CD4-positive, alpha-beta T cell treated with Interferon gamma for 1 hour (primary cell): ENCODE measurements around the gene DIDO1.

Source experiments
- DNase-seq: peaks from one replicate; pipeline ENCODE4 v3.0.0-alpha.2; 2020

The DIDO1 gene

DNA sequence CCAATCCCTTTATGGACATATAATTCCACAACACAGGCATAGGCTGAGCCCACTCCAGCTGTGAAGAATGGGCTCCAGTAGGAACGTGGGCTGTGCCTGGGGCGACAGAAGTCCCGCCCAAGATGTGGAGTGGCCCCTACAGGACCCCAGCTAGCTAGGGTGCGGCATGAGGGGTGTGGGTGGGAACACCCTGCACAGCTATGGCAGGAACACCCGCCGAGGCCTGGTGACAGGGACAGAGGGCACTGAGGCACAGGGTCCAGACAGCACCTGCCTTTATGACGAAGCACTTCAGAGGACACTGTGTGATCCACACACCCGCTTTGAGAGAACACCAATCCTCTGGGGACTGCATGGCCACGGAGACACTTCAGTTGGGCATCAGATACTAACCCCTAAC, 36.4 kb downstream of the DIDO1 start:
- no peak for DNase-seq

DNA sequence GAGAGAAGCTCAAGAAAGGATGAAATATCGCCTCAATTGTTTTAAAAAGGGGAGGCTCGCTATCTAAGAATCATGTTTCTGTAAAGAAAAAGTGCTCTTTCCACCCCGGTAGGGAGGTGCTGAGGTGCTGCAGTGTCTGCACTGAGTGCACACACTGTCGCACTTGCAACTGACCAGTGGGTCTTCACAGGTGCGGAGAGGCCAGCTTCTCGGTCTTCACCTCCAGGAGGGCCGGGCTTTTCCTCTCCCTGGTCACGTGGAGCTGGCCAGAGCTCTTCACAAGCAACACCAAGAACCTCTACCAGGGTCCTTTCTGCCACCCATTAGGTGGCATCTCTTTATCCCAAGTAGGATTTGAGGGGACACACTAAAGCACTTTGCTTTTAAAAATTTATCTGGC, 36.9 kb downstream of the DIDO1 start:
- DNase-seq, result no peak

DNA sequence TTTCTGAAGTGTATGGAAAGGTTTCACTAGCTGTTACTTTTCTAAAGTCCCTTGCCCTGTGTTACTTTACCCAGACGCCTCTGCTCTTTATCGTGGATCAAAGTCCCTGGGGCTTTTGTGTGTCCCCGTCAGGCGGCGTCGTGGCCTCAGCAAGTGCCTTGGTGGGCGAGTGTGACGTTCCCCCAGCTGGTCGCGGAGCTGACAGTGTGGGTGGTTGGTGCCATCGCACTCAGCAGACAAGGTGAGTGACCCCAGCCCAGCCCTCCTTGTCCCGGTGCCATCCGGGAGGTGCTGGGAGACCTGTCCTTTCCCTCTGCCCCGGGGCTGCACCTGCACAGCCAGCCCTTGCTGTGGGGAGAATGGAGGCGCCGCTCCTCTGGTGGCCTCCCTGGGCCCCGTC, 37.4 kb downstream of the DIDO1 start:
- DNase-seq, result no peak

DNA sequence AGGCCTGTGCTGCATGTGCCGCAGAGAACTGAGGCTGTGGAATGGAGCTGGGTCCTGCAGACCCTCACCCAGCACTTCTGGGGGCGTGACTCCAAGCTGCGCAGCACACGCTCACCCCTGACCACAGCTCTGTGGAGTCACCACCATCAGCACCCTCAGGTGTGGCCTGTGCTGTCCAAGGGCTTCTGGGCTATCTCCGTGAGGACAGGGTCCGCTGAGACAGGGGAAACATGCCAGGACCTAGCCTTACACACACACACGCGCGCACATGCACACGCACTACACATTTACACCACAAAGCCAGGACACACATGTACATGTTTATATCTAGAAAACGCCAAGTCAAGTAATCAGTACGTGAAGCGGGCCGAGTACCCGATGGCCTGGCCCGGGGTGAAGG, 37.9 kb downstream of the DIDO1 start:
- DNase-seq, result no peak

DNA sequence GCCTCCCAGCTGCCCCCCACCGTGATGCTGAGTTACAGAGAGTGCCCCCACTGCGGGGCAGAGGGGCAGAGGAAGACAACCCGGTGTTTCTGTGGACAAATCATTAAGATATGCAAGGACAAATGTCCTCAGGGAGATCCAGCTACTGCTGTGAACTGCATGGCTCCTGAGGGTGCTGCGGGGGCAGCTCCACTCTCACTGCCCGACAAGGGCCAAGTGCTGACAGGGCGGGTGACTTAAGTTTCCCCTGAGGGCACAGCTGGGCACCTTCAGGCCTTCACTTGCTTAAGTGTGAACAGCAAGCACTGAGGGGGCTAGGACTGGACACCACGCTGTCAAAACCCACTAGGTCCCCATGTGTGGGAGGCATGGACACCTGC, 38.5 kb downstream of the DIDO1 start:
- DNase-seq, result no peak

DNA sequence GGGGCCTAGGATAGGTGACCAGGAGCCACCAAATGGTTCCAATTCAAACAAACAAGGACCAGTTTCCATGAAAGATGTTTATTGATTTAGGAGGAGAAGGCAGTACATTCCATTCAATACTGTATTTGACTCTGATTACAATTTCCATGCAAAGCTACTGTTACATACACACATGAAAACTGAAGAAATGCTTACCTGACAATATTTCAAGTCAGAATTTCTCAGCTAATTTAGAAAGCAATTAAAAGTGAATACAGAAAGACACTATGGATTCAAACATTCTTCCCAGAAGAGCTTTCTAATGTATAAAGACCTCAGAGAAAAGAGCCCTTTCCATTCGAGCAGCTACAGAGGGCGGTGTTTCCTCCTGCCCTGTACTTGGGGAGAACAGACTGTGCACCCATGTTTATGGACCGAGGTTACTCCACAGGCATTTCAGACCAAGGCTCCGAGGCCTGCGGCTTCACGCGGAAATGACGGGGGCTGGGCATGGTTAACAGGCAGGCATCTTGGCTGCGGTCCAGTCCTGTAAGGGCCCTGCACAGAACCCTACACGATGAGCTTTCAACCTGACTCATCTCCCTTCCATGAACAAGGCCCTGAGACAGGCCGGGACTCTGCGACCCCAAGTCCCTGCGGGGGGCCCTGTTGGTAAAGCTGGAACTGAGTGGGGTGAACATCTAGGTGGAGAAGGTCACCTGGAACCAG, 39.0 kb downstream of the DIDO1 start:
- DNase-seq, result peak; percentile 34

DNA sequence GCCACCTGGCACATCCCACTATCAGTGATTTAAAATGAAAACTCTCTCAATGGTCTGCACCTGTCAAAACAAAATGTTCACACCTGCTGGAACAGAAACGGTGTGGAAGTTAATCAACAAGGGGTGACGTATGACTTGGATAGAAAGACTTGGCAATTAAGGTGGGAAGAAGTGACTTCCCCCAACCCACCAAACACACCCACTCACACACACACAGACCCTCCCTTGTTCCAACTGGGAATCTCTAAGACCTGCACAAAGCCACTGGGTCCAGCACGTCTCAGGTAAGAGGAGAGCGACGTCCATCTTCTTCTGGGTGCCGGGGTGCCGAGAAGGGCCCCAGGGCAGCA, 39.6 kb downstream of the DIDO1 start:
- DNase-seq, result no peak

DNA sequence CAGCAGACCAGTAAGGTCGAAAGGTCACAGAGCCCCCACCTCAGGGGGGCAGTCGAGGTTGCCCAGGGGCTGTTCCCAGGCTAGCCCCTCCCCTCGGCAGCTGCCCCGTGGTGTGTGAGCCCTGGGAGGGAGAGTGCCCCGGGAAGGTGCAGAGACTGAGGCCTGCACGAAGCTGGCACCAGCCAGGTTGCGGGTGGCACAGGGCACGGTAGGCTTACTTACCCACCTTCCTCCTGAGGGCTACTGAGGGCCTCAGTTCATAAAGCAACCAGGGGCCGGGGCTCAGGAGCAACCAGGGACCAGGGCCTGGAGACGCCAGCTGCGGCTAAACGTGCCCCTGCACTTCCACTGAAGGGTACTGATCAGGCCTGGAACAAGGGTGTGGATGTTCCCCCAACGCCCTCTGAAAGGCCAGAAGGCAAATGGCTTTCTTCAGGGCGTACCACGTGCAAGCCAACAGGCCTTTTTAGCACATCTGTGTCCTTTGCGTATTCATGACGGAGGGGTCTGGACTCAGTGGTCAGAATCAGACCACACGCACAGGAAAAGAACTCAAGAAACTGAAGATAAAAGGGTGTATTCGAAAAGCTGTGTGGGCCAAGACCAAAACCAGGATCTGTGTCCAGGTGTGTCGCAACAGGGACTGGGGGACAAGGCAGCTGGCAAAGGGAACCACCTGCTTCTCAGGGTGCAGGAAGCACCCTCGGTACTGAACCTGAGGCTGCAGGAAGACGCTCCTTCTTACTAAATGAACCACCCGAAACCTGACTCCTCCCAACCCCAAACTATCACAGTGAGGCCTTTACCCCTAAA, 40.2 kb downstream of the DIDO1 start:
- no peak for DNase-seq

DNA sequence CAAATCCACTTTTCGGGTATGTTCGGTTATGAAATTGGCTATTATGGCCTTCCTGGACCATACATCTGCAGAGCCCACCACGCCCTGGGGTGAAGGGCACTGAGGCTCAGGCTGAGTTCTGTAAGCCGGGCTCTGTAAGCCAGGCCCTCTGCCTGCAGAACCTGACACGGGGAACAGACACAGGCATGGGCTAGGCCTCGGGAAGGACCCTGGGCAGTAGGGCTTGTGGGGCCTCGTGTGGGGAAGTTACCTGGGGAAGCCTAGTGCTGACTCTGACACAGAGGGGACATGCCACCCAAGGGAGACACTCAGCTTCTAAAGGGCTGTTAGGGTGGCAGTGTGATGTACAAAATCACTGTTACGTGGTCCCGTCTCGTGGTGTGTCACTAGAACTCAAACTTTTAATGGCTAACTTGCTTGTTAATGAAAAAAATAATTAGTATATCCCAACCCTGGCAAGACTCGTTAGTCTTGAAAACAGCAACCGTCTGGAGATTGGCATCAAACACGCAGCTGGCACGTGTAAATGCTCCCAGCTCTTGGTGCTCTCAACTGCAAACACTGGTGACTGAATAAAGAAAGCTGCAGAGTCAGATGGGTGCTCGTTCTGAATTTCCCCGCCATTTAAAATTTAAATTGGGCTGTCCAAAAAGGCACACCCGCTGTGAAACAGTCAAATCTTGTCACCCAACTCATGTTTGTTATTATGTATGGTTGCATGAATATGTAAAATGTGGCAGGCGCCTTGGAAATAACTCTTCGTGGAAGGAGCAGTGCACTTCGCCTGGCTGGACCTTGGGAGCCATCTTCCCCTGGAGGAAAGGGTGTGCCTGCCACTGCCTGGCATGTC, 41.0 kb downstream of the DIDO1 start:
- DNase-seq, result no peak

DNA sequence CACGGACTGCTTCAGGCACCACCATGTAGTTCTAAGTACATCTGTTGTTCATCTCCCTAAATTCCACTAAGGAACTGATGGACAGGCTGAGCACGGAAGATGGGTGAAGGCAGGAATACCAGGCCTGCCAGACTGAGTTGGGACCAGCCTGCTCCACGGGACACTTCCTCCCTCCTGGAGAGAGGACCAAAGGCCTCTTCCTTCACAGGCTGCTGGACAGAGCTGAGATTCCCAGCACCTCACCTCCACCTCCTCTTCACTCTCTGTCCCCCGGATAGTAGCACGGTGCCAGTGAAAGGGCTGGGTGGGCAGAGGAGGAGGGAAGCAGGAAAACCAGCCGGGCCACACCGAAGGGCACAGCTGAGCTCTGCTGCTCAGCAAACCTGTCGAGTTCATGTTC, 41.7 kb downstream of the DIDO1 start:
- DNase-seq, result no peak

DNA sequence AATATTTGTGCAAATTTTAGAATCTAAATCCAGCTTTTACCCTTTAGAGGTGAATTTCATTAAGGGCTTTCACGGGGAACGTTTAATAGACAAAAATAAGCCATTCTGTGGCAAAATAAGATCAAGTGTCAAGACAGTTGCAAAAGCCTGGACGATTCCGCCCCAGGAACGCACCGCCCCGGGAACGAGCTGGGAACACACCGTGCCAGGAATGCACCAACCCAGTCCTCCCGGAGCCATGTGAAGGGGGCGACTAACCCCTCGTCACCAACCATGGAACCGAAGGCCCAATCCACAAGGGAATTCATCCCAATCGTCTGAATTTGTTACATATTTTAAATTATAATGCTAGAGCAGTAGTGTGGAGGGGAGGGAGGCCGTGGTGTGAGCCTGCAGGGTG, 43.9 kb downstream of the DIDO1 start:
- DNase-seq, result no peak

DNA sequence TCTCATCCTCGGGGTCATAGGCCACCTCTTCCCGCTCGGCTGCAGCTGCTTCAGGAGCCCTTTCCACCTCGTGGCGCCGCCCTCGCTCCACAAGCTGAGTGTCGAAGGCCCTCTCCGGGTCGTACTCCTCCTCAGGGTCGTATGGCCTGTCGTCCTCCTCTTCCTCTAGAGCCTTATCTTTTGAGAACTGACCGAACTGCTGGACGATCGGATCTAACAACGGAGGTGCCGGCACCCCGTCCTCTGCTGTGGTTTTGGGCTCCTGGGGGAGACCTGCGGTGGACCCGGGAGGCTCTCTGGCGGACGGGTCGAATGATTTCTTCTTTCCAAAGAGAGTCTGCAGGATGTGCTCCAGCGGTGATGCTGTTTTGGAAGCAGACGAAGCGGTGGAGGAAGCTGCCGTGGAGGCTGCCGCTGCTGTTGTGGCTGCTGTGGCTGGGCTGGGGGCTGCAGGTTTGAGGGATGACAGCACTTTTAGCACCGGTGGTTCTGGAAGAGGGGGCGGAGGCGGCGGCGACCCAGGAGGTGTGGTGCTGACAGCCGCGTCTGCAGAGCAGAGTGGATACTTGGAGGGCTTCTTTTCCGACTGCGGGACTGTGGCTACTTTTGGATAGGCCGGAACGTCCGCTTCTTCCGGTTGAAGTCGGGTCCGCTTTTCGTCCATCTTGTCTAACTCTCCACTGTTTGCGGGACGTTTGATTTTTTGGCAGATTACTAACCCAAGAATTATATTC, 44.5 kb downstream of the DIDO1 start:
- no peak for DNase-seq

DNA sequence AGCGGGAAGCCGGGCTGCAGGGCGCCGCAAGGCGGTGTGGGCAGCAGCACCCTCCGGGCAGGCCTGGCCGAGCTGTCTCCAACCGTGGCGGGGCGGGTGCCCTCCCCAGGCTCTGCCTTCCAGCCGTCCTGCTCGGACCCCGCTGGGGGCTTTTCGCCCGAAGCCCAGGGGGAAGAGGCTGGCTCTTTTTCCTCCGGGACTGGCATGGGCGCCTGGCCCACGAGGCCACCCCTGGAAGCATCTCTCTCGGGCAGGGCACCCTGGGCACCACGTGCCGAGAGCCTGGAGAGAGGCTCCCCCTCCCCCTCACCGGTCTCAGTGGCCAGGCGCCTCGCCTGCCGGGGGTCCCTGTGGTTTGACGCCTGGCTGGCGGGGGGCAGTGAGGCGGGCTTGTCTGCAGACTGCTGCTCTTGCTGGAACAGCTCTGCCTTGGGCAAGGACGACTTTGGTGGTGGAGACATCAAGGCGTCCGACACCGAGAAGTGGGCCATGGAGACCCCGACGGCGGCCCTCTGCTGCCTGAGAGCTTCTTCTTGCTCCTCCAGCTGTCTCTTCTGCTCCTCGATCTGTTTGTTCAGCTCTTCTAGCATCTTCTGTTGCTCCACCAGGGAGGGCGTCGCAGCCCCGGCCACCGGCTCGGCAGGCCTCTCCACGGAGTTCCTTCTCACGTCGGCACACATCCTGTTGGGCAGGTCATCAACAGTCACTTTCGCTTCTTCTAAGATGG, 45.2 kb downstream of the DIDO1 start:
- no peak for DNase-seq

DNA sequence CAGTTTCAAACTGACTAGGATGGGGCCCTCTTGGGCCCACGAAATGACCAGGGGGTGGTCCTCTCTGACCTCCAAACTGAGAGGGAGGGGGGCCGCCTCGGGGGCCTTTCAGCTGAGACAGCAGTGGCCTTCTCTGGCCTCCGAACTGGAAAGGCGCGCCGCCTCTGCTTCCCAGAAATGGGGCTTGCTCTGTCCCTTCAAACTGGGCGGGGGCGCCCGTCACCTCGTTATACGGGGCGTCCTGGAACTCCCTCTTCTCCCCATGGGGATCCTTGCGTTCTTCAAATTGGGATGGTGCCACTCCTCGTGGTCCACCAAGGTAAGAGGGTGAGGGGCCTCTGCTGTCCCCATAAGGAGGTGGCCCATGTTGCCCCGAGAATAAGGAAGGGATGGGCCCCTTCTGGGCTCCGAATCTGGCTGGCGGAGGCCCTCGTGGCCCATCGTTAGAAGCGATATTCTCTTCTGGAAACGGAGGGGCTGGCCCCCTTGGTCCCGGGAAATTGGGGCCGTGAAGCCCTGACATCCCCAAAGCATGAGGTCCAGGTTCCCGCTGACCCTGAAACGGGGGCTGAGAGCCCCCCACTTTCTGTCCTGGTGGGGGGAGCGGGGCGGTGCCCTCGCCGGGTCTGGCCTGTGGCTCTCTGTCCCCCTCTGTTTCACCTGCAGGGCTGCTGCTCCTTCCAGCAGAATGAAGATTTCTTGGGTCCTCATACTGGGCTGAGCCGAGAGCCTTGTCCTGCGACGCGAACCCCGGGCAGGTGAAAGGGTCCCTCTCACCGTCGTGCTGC, 46.0 kb downstream of the DIDO1 start:
- DNase-seq, result no peak

DNA sequence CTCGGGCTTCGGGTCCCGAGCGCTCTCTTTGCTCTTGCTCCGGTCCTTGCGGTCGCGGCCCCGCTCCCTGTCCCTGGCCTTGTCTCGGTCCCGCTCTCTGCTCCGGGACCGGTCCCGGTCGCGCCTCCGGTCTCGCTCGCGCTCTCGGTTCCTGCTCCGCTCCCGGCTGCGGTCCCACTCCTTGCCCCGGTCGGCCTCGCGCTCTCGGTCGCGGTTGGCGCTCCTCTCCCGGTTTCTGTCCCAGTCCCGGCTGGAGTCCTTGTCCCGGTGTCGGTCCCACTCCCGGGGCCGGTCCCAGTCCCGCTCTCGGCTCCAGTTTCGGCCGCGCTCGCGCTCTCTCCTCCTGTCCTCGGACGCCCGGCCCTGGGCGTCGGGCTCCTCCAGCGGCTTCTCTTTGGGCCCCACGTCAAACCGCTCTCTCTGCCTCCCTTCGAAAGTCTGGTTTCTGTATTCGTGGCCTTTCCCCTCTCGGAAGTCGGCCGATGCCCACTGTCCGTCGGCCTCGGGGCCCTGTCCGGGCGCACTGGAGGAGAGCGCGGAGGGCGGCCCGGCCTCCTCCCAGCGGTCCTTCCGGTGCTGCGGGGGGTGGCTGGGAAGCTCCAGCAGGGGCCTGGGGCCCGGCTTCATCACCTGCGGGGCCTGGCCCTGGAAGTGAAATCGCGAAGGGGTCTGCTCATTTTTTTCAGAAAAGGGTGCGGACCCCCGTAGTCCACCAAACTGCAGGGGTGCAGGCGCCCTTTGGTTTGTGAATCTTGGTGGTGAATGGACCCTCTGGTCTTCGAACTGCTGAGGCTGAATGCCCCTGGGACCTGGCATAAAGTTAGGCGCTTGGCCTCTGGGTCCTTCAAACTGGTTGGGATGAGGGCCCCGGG, 46.8 kb downstream of the DIDO1 start:
- DNase-seq, result no peak

DNA sequence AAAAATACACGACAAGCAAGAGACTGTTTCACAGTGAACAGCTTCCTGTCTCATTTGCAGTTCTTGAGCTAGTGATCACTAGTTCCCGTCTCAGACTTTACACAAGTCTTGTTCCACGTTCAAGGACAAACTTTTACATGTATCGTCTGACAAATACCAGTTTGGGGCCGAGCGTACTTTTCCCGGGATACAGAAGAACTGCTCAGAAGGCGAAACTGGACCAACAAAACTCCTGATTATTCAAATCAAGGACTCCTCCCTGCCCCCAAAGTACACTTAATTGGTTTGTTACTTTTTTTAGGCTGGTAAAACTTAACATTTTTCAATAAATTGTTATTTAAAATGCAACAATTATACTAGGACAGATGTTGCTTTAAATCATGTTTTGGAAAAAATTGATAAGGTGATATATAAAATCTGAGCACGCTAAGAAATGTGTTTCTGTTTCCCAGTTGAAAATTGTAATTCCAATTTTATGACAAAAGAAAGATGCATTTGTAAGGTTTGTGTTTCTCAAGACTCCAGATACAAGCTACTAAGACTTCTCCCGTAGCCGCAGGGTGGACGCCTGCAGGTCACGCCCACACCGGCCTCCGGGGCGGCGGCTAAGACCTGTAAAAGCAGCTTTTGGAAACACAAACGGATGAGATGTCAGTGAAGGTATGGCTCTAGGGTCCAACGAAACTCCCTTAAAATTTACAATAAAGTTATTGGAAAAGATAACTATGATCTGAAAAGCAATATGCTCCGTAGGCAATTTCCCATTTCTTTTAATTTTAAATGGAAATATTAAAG, 47.9 kb downstream of the DIDO1 start:
- DNase-seq, result no peak

DNA sequence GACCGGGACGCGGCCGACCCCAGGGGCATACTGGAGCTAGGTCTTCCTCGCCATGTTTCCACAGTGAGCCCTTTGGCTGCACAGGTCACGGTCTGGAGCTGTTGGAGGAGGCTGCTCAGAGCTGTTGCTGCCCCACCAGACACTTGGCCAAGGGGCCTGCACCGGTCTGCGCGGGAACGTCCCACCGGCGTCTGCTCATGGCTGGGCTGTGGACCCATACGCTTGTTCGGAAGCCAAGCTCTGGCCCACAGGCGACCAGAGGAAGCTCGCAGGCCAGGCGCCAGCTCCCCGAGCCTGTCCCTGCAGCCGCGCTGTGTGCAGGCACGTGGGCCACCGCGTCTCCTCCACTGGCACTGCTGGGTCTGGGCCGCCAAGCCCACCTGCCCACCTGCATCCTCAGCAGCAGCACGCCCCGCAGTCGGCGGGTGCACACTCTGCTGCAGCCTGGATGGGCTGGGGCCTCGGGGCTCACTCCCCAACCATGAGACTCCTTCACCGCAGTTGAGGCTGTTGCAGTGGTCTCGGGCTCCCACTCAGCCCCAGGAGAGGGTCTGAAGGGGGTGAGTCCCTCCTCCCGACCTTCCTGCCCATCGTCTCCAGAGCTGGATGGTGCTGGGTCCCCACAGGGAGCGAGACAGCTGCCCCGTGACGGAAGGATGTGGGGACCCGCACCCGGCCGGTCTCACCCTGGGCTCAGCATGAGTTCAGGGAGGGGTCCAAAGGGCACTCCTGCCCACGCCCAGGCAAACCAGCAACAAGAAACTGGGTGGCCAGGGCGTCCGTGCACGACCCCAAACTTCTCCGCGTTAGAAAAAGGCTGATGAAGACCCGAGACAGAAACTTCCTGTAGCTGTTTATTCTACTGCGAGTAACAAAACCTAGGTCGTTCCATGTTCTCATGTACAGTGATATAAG, 49.1 kb downstream of the DIDO1 start:
- no peak for DNase-seq

DNA sequence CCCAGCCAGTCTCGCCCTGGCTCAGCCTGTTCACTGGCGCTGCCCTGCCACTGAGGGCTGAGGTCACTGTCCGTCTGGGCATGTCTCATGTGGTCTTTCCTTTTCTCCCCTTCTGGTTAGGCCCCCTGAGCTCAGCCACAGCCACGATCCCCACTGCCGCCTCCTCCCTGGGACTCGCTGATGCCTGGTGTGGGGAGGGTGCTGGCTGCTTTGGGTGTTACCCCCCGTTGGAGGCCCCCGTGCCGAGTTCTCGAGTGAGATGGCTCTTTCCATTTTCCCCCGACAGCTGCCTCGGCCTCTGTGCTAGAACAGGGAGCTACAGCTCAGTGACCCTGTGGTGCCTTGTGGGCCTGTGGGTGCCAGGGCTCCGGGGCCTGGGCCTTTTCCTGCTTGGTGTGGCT, 49.8 kb downstream of the DIDO1 start:
- DNase-seq, result no peak
